Measurements from ENCODE around the gene FGD4.

DNA sequence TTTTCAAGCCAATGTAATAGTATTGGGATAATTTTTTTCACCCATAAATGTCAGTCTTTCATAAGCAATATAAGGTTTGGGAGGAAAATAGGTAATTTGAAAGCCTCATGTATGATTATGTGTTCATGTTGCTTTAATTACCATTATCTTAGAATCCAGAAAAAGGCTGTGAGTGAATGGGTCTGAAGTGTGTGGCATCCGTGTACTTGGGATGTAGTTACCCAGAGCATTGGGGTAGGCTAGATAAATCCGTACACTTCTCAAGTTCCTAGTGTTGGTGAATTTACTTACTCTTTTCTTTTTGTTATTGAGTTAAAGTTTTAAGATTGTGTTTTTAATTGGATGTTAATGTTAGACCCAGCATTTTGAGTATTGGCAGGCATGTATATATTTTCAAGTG, 104.4 kb downstream of the FGD4 start:
- TF ChIP-seq FOXM1 (IDR thresholded peaks at IDR 0.05; ENCODE audit: low read depth) (no peak), FOXM1 (CRISPR knock-in tag; IDR thresholded peaks at IDR 0.05; ENCODE audit: low read depth) (no peak)
- TF ChIP-seq, protein P1, sequence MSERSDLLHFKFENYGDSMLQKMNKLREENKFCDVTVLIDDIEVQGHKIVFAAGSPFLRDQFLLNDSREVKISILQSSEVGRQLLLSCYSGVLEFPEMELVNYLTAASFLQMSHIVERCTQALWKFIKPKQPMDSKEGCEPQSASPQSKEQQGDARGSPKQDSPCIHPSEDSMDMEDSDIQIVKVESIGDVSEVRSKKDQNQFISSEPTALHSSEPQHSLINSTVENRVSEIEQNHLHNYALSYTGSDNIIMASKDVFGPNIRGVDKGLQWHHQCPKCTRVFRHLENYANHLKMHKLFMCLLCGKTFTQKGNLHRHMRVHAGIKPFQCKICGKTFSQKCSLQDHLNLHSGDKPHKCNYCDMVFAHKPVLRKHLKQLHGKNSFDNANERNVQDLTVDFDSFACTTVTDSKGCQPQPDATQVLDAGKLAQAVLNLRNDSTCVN (CRISPR knock-in tag; IDR thresholded peaks at IDR 0.05) = no peak
- TF ChIP-seq, protein P2, sequence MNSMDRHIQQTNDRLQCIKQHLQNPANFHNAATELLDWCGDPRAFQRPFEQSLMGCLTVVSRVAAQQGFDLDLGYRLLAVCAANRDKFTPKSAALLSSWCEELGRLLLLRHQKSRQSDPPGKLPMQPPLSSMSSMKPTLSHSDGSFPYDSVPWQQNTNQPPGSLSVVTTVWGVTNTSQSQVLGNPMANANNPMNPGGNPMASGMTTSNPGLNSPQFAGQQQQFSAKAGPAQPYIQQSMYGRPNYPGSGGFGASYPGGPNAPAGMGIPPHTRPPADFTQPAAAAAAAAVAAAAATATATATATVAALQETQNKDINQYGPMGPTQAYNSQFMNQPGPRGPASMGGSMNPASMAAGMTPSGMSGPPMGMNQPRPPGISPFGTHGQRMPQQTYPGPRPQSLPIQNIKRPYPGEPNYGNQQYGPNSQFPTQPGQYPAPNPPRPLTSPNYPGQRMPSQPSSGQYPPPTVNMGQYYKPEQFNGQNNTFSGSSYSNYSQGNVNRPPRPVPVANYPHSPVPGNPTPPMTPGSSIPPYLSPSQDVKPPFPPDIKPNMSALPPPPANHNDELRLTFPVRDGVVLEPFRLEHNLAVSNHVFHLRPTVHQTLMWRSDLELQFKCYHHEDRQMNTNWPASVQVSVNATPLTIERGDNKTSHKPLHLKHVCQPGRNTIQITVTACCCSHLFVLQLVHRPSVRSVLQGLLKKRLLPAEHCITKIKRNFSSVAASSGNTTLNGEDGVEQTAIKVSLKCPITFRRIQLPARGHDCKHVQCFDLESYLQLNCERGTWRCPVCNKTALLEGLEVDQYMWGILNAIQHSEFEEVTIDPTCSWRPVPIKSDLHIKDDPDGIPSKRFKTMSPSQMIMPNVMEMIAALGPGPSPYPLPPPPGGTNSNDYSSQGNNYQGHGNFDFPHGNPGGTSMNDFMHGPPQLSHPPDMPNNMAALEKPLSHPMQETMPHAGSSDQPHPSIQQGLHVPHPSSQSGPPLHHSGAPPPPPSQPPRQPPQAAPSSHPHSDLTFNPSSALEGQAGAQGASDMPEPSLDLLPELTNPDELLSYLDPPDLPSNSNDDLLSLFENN (IDR thresholded peaks at IDR 0.05; ENCODE audit: low read depth in 2 of 2, low read length in 2 of 2) = no peak

Data from K562 (cell line).